ENCODE data around the gene LPP.

The LPP gene

GRCh38 chr3:188934989-188935388 is 781.0 kb downstream of the LPP start:
- Mint-ChIP-seq H3K27me3 (no peaks in the 10 kb centered on the region), H3K9me3 (peaks cover 14% of the 10 kb centered on the region), H3K4me1 (ENCODE audit: low read depth) (peaks cover 64% of the 10 kb centered on the region), H3K36me3 (ENCODE audit: low read depth) (peaks cover 11% of the 10 kb centered on the region), H3K4me3 (no peak overlapping the region), H3K27ac (peak overlapping the region; percentile 33)
- intact Hi-C loops (cut with micrococcal nuclease): no loop called here

- Mint-ChIP-seq H3K36me3 (ENCODE audit: low read depth) (peaks cover 11% of the 10 kb centered on the region), H3K4me3 (no peak overlapping the region), H3K9me3 (peaks cover 14% of the 10 kb centered on the region), H3K4me1 (ENCODE audit: low read depth) (peaks cover 60% of the 10 kb centered on the region), H3K27ac (no peak overlapping the region), H3K27me3 (no peaks in the 10 kb centered on the region)
- intact Hi-C loops (cut with micrococcal nuclease): no loop called here
Measured at GRCh38 chr3:188936597-188937107, 782.7 kb downstream of the LPP start.

GRCh38 chr3:188937389-188937788 is 783.4 kb downstream of the LPP start:
- Mint-ChIP-seq H3K9me3 (peaks cover 14% of the 10 kb centered on the region), H3K27me3 (no peaks in the 10 kb centered on the region), H3K36me3 (ENCODE audit: low read depth) (peaks cover 11% of the 10 kb centered on the region), H3K27ac (no peak overlapping the region), H3K4me3 (no peak overlapping the region), H3K4me1 (ENCODE audit: low read depth) (peaks cover 66% of the 10 kb centered on the region)
- intact Hi-C loops (cut with micrococcal nuclease): no loop called here

- H3K27me3 Mint-ChIP-seq: no peaks in the 10 kb centered on the region
- H3K4me1 Mint-ChIP-seq (ENCODE audit: low read depth): peaks cover 66% of the 10 kb centered on the region
- peak overlapping the region; percentile 11 for H3K27ac Mint-ChIP-seq
- H3K9me3 Mint-ChIP-seq: peaks cover 14% of the 10 kb centered on the region
- H3K4me3 Mint-ChIP-seq: no peak overlapping the region
- H3K36me3 Mint-ChIP-seq (ENCODE audit: low read depth): peaks cover 11% of the 10 kb centered on the region
- intact Hi-C loops (cut with micrococcal nuclease): no loop called here
Measured at GRCh38 chr3:188938999-188939398, 785.0 kb downstream of the LPP start.

GRCh38 chr3:188939814-188940572 is 786.0 kb downstream of the LPP start:
- Mint-ChIP-seq H3K4me3 (no peak overlapping the region), H3K9me3 (peaks cover 14% of the 10 kb centered on the region), H3K27me3 (no peaks in the 10 kb centered on the region), H3K36me3 (ENCODE audit: low read depth) (peaks cover 11% of the 10 kb centered on the region), H3K27ac (peak overlapping the region; percentile 11), H3K4me1 (ENCODE audit: low read depth) (peaks cover 71% of the 10 kb centered on the region)
- intact Hi-C loops (cut with micrococcal nuclease): loop anchor here (2.0 kb wide), 1 partner anchor 25 kb away; no protein-coding TSS in a partner anchor

Measured in dendritic cell treated with granulocyte-macrophage colony-stimulating factor and Interleukin-4, amounts not matched to agents 40 ng/mL and 50 ng/mL, for 4 days (primary cell).